Choroid plexus epithelial cell (primary cell): ENCODE measurements around the gene CREB3L1.

Source experiments
- DNase-seq: peaks from one replicate; pipeline ENCODE4 v3.0.0-alpha.2; 2010; ENCODE audit warnings: low read depth
- H3K4me3 ChIP-seq: 2 replicates; pipeline ENCODE4 v1.5.1; 2011; ENCODE audit warnings: low read depth, mild to moderate bottlenecking, control low read depth, low read length, moderate library complexity
- TF ChIP-seq, protein P1 (sequence below): conservative IDR thresholded peaks from 2 replicates; pipeline ENCODE4 v1.5.1; 2011; ENCODE audit warnings: low read depth, mild to moderate bottlenecking, control low read depth, inconsistent platforms, low read length, moderate library complexity

The CREB3L1 gene, protein sequence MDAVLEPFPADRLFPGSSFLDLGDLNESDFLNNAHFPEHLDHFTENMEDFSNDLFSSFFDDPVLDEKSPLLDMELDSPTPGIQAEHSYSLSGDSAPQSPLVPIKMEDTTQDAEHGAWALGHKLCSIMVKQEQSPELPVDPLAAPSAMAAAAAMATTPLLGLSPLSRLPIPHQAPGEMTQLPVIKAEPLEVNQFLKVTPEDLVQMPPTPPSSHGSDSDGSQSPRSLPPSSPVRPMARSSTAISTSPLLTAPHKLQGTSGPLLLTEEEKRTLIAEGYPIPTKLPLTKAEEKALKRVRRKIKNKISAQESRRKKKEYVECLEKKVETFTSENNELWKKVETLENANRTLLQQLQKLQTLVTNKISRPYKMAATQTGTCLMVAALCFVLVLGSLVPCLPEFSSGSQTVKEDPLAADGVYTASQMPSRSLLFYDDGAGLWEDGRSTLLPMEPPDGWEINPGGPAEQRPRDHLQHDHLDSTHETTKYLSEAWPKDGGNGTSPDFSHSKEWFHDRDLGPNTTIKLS

DNA sequence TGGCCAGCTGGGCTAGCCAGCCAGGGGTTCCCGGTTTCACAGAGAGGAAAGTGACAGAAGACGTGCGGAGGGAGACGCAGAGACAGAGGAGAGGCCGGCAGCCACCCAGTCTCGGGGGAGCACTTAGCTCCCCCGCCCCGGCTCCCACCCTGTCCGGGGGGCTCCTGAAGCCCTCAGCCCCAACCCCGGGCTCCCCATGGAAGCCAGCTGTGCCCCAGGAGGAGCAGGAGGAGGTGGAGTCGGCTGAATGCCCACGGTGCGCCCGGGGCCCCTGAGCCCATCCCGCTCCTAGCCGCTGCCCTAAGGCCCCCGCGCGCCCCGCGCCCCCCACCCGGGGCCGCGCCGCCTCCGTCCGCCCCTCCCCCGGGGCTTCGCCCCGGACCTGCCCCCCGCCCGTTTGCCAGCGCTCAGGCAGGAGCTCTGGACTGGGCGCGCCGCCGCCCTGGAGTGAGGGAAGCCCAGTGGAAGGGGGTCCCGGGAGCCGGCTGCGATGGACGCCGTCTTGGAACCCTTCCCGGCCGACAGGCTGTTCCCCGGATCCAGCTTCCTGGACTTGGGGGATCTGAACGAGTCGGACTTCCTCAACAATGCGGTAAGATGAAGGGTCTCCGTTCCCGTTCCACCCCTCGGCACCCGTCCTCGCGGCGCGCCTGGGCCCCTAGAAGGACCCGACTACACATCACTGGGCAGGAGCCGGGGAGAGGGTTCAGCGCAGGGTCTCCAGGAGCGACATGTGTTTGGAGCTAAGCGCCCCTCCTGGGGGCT, at the start of gene CREB3L1:
CREB3L1 (plus strand) TSS at position 41 of the 765 bp plus-strand sequence; CDS start at position 491, 450 bp downstream.
- H3K4me3 ChIP-seq: peak within 1 kb of the TSS; percentile 92
- DNase-seq: no peak
- TF ChIP-seq, protein P1, sequence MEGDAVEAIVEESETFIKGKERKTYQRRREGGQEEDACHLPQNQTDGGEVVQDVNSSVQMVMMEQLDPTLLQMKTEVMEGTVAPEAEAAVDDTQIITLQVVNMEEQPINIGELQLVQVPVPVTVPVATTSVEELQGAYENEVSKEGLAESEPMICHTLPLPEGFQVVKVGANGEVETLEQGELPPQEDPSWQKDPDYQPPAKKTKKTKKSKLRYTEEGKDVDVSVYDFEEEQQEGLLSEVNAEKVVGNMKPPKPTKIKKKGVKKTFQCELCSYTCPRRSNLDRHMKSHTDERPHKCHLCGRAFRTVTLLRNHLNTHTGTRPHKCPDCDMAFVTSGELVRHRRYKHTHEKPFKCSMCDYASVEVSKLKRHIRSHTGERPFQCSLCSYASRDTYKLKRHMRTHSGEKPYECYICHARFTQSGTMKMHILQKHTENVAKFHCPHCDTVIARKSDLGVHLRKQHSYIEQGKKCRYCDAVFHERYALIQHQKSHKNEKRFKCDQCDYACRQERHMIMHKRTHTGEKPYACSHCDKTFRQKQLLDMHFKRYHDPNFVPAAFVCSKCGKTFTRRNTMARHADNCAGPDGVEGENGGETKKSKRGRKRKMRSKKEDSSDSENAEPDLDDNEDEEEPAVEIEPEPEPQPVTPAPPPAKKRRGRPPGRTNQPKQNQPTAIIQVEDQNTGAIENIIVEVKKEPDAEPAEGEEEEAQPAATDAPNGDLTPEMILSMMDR: no peak

DNA sequence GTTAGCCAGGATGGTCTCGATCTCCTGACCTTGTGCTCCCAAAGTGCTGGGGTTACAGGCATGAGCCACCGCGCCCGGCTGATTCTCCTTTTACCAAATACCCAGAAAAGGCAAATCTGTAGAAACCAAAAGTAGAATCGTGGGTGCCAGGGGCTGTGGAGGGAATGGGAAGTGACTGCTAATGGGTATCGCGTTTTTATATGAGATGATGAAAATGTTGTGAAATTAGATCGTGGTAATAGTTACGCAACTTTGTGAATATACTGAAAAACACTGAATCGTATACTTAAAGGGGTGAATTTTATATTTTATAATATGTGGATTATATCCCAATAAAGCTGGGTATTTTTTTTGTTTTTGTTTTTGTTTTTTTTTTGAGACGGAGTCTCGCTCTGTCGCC, 48.2 kb upstream of the CREB3L1 start:
- DNase-seq: no peak
- no peak overlapping the region for H3K4me3 ChIP-seq
- TF ChIP-seq, protein P1: no peak

DNA sequence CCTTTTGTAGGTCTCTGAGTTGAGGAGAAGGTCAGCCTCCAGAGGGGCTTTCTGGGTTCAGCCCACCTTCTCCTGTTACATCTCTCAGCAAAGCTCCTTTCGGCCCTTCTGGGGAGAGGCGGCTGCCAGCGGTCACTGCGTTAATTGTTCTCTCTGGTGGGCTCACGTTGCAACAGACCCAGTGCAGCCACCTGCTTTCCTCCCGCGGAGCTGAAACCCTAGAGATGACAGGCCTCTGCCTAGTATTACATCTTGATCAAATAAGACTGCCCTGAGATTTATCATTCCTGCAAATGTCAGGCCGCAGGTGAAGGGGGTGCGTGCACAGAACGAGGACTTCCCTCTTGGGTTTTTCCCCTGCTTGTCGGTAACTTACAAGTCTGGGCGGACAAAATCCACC, 43.2 kb upstream of the CREB3L1 start:
- TF ChIP-seq, protein P1: no peak
- no peak for DNase-seq
- H3K4me3 ChIP-seq: no peak overlapping the region

DNA sequence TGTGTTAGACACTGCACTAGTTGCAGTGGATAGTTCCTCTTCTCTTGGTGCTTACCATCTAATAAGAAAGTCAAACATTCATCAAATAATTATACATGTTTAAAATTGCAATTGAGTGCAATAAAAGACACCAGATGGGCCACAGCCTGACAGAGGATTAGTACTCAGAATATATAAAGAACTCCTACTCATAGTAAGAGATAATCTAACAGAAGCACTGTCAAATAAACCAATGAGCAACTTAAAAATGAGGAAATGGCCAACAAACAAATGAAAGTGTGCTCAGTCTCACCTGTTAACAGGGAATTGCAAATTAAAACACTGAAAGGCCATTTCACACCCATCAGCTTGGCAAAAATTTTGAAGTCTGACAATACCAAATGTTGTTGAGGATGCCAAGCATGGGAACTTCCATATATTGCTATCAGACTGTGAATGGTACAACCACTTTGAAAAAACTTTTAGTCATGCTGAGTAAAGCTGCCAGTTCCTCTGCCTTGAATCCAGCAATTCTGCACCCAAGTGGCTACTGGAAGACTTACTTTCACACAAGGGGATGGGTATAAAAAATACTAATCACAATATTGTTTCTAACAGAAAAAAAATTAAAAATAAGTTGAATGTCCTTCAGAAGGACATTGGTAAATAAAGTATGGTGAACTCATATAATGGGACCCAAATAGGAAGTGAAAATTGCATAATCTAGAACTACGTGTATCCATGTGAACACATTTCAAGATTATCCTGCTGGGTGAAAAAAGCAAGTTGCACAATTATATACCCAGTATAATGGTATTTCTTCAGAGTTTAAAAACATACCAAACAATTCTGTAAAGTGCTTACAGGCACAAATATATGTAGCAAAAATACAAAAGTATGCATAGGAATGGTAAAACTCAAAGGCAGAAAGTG, 41.4 kb upstream of the CREB3L1 start:
- no peak overlapping the region for H3K4me3 ChIP-seq
- TF ChIP-seq, protein P1: no peak
- peak; percentile 68 for DNase-seq

DNA sequence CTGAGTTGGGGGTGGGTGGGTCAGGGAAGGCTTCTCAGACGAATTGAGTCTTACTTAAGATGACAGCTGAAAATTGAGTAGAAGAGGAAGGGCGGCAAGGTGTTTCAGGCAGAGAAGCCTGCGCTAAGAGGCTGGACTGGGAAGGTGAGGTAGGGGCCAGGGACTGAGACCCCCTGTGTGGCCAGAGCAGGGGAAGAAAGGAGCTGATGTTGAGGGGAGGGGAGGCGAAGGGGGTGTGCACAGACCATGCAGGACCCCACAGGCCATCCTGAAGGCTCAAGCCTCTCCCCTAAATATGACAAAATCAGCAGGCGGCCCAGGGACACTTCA, 40.6 kb upstream of the CREB3L1 start:
- DNase-seq: no peak
- TF ChIP-seq, protein P1: no peak
- peak overlapping the region; percentile 15 for H3K4me3 ChIP-seq

DNA sequence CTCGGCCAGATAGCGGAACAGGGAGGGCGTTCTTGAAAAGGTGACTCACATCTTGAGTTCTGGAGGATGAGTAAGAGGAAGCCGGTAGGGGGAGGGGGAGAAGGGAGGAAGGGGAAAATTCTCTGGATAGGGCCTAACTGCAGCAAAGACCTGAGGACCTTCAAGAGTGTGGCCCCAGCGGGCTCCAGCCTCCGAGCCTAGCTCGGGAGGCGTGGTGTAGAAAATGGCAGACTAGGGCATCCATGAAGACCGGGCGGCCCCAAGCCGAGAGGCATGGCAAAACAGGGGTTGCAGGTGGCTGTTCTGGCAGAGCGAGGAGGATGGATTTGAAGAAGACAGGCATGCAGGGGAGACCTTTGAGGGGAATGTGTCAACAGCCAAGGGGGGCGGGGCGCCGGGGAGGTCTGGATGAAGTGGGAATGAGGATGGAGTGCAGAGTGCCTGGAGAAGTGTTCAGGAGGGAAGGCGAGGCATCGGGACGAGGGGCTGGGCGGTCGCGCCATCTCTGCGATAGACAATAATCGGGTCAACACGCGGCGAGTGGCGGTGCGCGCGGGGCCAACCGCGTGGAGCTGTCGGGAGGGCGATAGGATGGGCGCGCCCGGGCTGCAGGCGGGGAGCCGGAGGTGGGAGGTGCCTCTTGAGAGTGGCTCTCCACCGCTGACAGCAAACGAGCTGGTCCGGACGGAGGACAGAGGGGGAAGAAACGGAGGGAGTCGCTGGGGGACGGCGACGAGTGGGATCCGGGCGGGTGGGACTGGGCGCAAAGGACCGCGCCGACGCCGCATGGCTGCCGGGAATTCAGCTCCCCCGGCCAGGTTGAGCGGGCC, 40.0 kb upstream of the CREB3L1 start:
- TF ChIP-seq, protein P1: no peak
- H3K4me3 ChIP-seq: peak overlapping the region; percentile 59
- DNase-seq: peak; percentile 83
